Measurements from ENCODE around the gene DAPL1.
"Not testable (repeated sequence)": the region's sequence is repeated elsewhere in the genome, so short reads cannot be mapped to it uniquely, and the experiment has no call there.

The DAPL1 gene

GRCh38 chr2:158861626-158862025 lies 66.5 kb downstream of the DAPL1 start:
- not testable (repeated sequence) for H3K27me3 Mint-ChIP-seq (ENCODE audit: low read depth); H3K36me3 Mint-ChIP-seq (ENCODE audit: low read depth); H3K4me1 Mint-ChIP-seq (ENCODE audit: low read depth); H3K9me3 Mint-ChIP-seq; H3K4me3 Mint-ChIP-seq; H3K27ac Mint-ChIP-seq

- not testable (repeated sequence) for H3K27ac Mint-ChIP-seq; H3K36me3 Mint-ChIP-seq (ENCODE audit: low read depth); H3K27me3 Mint-ChIP-seq (ENCODE audit: low read depth); H3K9me3 Mint-ChIP-seq; H3K4me1 Mint-ChIP-seq (ENCODE audit: low read depth); H3K4me3 Mint-ChIP-seq
These were observed 70.4 kb downstream of the DAPL1 start for GRCh38 chr2:158865469-158865868.

All from T-helper 1 cell treated with Interleukin-12 subunit alpha and Interleukin-12 subunit beta and Interleukin-4 antibody, amounts not matched to agents 30 μg/mL and 1 μg/mL, for 36 hours (primary cell).